Measurements from ENCODE around the gene PANK3. TPM values are rescaled to one million over a fixed set of nuclear protein-coding genes. Genes with fewer than 3 reads are reported as not detected.
"Not testable (repeated sequence)": the region's sequence is repeated elsewhere in the genome, so short reads cannot be mapped to it uniquely, and the experiment has no call there.

The PANK3 gene
- total and polyA plus RNA-seq, 10 donors = 3.8 to 70.9 (median 40.3) TPM

- Histone ChIP-seq H3K27me3 (replicated peaks in 1 of 7) (peaks cover 0 to 16% (median 0%) of the 10 kb centered on the region in 7 donors), H3K9me3 (peaks cover 0 to 10% (median 0%) of the 10 kb centered on the region in 8 donors), H3K36me3 (no peaks in the 10 kb centered on the region), H3K27ac (no peak overlapping the region), H3K4me3 (no peak overlapping the region), H3K4me1 (no peaks in the 10 kb centered on the region)
- intact Hi-C loops (cut with DNase I; ENCODE audit: low total_unique reads) = no loop called here
- 56 to 82% (median 68%) methylated on average over 2 of the region's 2 CpGs for WGBS, 5 donors
- TF ChIP-seq CTCF (IDR thresholded peaks at IDR 0.05 in 8 of 11, conservative IDR thresholded peaks at IDR 0.05 in 3 of 11) (no peak), POLR2AphosphoS5 (IDR thresholded peaks at IDR 0.05) (no peak), POLR2A (IDR thresholded peaks at IDR 0.05) (no peak)
- no peak for DNase-seq
Observed at GRCh38 chr5:168537176-168537575, 42.0 kb downstream of the PANK3 start.

GRCh38 chr5:168534351-168534750, 44.8 kb downstream of the PANK3 start:
- H3K9me3 ChIP-seq; H3K4me1 ChIP-seq; H3K4me3 ChIP-seq; H3K27ac ChIP-seq; DNase-seq; H3K36me3 ChIP-seq; intact Hi-C loops (cut with DNase I; ENCODE audit: low total_unique reads): not testable (repeated sequence)
- 70 to 84% (median 74%) methylated on average over 7 of the region's 7 CpGs for WGBS, 5 donors
- H3K27me3 ChIP-seq (replicated peaks in 1 of 7) = peaks cover 3 to 44% (median 23%) of the 10 kb centered on the region in 7 donors

- TF ChIP-seq CTCF (IDR thresholded peaks at IDR 0.05 in 8 of 11, conservative IDR thresholded peaks at IDR 0.05 in 3 of 11) = no peak
- TF ChIP-seq POLR2AphosphoS5 (IDR thresholded peaks at IDR 0.05) = no peak
- TF ChIP-seq POLR2A (IDR thresholded peaks at IDR 0.05) = no peak
- H3K9me3 ChIP-seq = peaks cover 0 to 9% (median 0%) of the 10 kb centered on the region in 8 donors
- H3K4me3 ChIP-seq = no peak overlapping the region
- no peak for DNase-seq
- H3K4me1 ChIP-seq = peaks cover 3 to 14% (median 8%) of the 10 kb centered on the region in 6 donors
- no peaks in the 10 kb centered on the region for H3K36me3 ChIP-seq
- H3K27me3 ChIP-seq (replicated peaks in 1 of 7) = peaks cover 3 to 61% (median 23%) of the 10 kb centered on the region in 7 donors
- 68 to 79% (median 72%) methylated on average over 6 of the region's 6 CpGs for WGBS, 5 donors
- H3K27ac ChIP-seq = no peak overlapping the region
- intact Hi-C loops (cut with DNase I; ENCODE audit: low total_unique reads) = no loop called here
Observed at GRCh38 chr5:168531987-168532864, 46.9 kb downstream of the PANK3 start.

GRCh38 chr5:168531191-168531590, 48.0 kb downstream of the PANK3 start:
- intact Hi-C loops (cut with DNase I; ENCODE audit: low total_unique reads) = no loop called here
- Histone ChIP-seq H3K4me3 (no peak overlapping the region), H3K36me3 (no peaks in the 10 kb centered on the region), H3K27ac (no peak overlapping the region), H3K9me3 (peaks cover 0 to 9% (median 0%) of the 10 kb centered on the region in 8 donors), H3K4me1 (peaks cover 3 to 14% (median 8%) of the 10 kb centered on the region in 6 donors), H3K27me3 (replicated peaks in 1 of 7) (peaks cover 3 to 61% (median 23%) of the 10 kb centered on the region in 7 donors)
- 75 to 88% (median 85%) methylated on average over 5 of the region's 5 CpGs for WGBS, 5 donors
- no peak for DNase-seq
- TF ChIP-seq POLR2AphosphoS5 (IDR thresholded peaks at IDR 0.05) (no peak), CTCF (IDR thresholded peaks at IDR 0.05 in 8 of 11, conservative IDR thresholded peaks at IDR 0.05 in 3 of 11) (no peak), POLR2A (IDR thresholded peaks at IDR 0.05) (no peak)

All from spleen (tissue), 11 donors.